Gastrocnemius medialis (tissue), 4 donors: ENCODE measurements around the gene LANCL2. TPM values are rescaled to one million over a fixed set of nuclear protein-coding genes. Genes with fewer than 3 reads are reported as not detected.

ENCODE experiments used
- ATAC-seq, 2 donors: fragments of 150-250 bp; one replicate each; pipeline ENCODE4 v1.9.1; 2016
- DNase-seq, 2 donors: peaks; one replicate each; pipeline ENCODE4 v3.0.0-alpha.2; 2019
- H3K27ac ChIP-seq, 4 donors: fragments of 200-600 bp; sonication (generic); 1 replicate in 1 of 4; 2 replicates in 3 of 4; pipeline ENCODE4 v1.5.1; 2016 to 2018; ENCODE audit warnings: mild to moderate bottlenecking in 2 of 4, moderate library complexity in 1 of 4
- H3K27me3 ChIP-seq, 3 donors: fragments of 200-600 bp; sonication (generic) in 2 of 3; 1 replicate in 1 of 3; 2 replicates in 2 of 3; pipeline versions ENCODE4 v1.5.1 to v1.6.0; 2016 to 2019; ENCODE audit warnings: mild to moderate bottlenecking in 1 of 3, moderate library complexity in 1 of 3
- H3K36me3 ChIP-seq, 2 donors: fragments of 200-600 bp; sonication (generic) in 1 of 2; one replicate each; pipeline ENCODE4 v1.5.1; 2017 to 2018
- H3K4me1 ChIP-seq, 2 donors: fragments of 200-600 bp; sonication (generic) in 1 of 2; one replicate each; pipeline ENCODE4 v1.5.1; 2016 to 2017; ENCODE audit warnings: mild to moderate bottlenecking in 2 of 2
- H3K4me3 ChIP-seq, 4 donors: fragments of 200-600 bp; sonication (generic) in 3 of 4; 1 replicate in 1 of 4; 2 replicates in 3 of 4; pipeline ENCODE4 v1.5.1; 2016 to 2019; ENCODE audit warnings: mild to moderate bottlenecking in 2 of 4
- H3K9me3 ChIP-seq, 3 donors: fragments of 200-600 bp; sonication (generic) in 2 of 3; 1 replicate in 1 of 3; 2 replicates in 2 of 3; pipeline ENCODE4 v1.5.1; 2016 to 2019
- POLR2A ChIP-seq, 2 donors: fragments of 450-650 bp; IDR thresholded peaks; one replicate each; pipeline ENCODE4 v1.6.1; 2017; ENCODE audit warnings: antibody characterized with exemption in 2 of 2, mild to moderate bottlenecking in 2 of 2, moderate library complexity in 2 of 2
- in situ Hi-C, 4 donors: fragments of 200-750 bp; cut with MboI; loops; one replicate each; pipeline versions ENCODE4 v1.15.0 to v1.8.0; 2017; ENCODE audit warnings: low sequenced_read_pairs in 4 of 4
- intact Hi-C: fragments of 100-400 bp; cut with DNase I; formaldehyde crosslinking; loops from one replicate; pipeline ENCODE4 v1.15.1; 2023; ENCODE audit warnings: low total_unique reads
- total RNA-seq, 4 donors: library from RNA; depleted of rRNA; stranded (reverse); fragments of >200 nt; gene quantifications; one replicate each; pipeline versions ENCODE4 v1.1.0 to v1.2.3, GENCODE V29; 2016
- TF ChIP-seq, protein P1 (sequence below), 5 experiments: fragments of 450-650 bp in 3 of 5; fragments of 200-600 bp in 2 of 5; sonication (generic) in 2 of 5; IDR thresholded peaks in 4 of 5; conservative IDR thresholded peaks in 1 of 5; 1 replicate in 4 of 5; 2 replicates in 1 of 5; pipeline ENCODE4 v1.5.1; 2016 to 2019; ENCODE audit warnings: antibody characterized with exemption in 5 of 5, mild to moderate bottlenecking in 3 of 5, moderate library complexity in 3 of 5

LANCL2 gene
- total RNA-seq, 4 donors from 2014 or later = 5.1 to 13.0 (median 7.4) TPM

DNA sequence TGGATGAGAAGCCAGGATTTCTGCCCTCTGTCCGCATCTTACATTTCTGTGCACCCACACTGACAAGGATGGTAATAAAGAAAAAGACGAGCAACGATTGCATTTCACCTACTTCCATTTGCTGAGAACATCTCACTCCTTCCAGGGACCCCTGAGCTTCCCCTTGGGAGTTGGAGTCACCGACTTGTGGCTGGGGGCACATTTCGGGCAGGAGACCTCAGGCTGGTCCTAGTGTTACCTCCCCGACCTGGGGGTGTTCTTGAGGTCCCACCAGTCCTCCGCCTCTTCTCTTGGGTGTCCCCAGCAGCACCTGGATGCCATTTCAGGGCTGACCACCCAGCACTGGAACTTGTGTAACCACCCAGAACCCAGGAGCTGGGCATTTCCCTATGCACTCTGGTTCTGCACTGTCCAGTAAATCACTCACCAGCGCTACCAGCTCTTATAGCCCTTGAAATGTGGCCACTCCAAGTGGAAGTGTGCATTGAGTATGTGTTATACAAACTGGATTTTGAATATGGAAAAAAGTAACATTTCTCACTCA lies 84.9 kb downstream of the LANCL2 start:
- no peaks in the 10 kb centered on the region for H3K27me3 ChIP-seq
- intact Hi-C loops (no loop called here), in situ Hi-C loops (loop anchor here in 1 of 4 donors (25.0 kb wide), 1 partner anchor 137 kb away; no protein-coding TSS in a partner anchor)
- H3K4me1 ChIP-seq = no peaks in the 10 kb centered on the region
- no peaks in the 10 kb centered on the region for H3K9me3 ChIP-seq
- H3K4me3 ChIP-seq = no peak overlapping the region
- DNase-seq = no peak
- TF ChIP-seq POLR2A (IDR thresholded peaks at IDR 0.05) = no peak
- TF ChIP-seq, protein P1, sequence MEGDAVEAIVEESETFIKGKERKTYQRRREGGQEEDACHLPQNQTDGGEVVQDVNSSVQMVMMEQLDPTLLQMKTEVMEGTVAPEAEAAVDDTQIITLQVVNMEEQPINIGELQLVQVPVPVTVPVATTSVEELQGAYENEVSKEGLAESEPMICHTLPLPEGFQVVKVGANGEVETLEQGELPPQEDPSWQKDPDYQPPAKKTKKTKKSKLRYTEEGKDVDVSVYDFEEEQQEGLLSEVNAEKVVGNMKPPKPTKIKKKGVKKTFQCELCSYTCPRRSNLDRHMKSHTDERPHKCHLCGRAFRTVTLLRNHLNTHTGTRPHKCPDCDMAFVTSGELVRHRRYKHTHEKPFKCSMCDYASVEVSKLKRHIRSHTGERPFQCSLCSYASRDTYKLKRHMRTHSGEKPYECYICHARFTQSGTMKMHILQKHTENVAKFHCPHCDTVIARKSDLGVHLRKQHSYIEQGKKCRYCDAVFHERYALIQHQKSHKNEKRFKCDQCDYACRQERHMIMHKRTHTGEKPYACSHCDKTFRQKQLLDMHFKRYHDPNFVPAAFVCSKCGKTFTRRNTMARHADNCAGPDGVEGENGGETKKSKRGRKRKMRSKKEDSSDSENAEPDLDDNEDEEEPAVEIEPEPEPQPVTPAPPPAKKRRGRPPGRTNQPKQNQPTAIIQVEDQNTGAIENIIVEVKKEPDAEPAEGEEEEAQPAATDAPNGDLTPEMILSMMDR (IDR thresholded peaks at IDR 0.05 in 4 of 5, conservative IDR thresholded peaks at IDR 0.05 in 1 of 5) = no peak
- no peak for ATAC-seq
- no peak overlapping the region for H3K27ac ChIP-seq
- H3K36me3 ChIP-seq = no peaks in the 10 kb centered on the region

DNA sequence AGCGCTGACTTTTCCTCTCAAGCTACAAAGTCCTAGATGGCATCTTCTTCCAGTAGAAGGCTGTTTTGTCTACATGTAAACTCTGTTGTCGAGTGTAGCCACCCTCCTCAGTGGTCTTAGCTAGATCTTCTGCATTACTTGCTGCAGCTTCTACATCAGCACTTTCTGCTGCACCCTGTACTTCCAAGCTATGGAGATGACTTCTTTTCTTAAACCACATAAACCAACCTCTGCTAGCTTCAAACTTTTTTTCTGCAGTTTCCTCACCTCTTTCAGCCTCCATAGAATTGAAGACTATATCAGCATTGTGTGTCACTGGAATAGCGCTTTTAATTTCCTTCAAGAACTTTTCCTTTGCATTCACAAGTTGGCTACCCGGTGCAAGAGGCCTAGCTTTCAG lies 87.8 kb downstream of the LANCL2 start:
- H3K9me3 ChIP-seq = no peaks in the 10 kb centered on the region
- TF ChIP-seq, protein P1 (IDR thresholded peaks at IDR 0.05 in 4 of 5, conservative IDR thresholded peaks at IDR 0.05 in 1 of 5) = no peak
- no peak for TF ChIP-seq POLR2A (IDR thresholded peaks at IDR 0.05)
- DNase-seq (no peak), ATAC-seq (no peak)
- H3K27me3 ChIP-seq = no peaks in the 10 kb centered on the region
- H3K27ac ChIP-seq = no peak overlapping the region
- in situ Hi-C loops = no loop called here
- no peak overlapping the region for H3K4me3 ChIP-seq
- intact Hi-C loops = no loop called here
- no peaks in the 10 kb centered on the region for H3K4me1 ChIP-seq
- no peaks in the 10 kb centered on the region for H3K36me3 ChIP-seq

- TF ChIP-seq, protein P1 (IDR thresholded peaks at IDR 0.05 in 4 of 5, conservative IDR thresholded peaks at IDR 0.05 in 1 of 5) = no peak
- TF ChIP-seq POLR2A (IDR thresholded peaks at IDR 0.05) = no peak
- ATAC-seq (no peak), DNase-seq (no peak)
- intact Hi-C loops = no loop called here
- in situ Hi-C loops = no loop called here
- H3K4me3 ChIP-seq = no peak overlapping the region
- H3K36me3 ChIP-seq = no peaks in the 10 kb centered on the region
- H3K9me3 ChIP-seq = no peaks in the 10 kb centered on the region
- no peaks in the 10 kb centered on the region for H3K4me1 ChIP-seq
- no peak overlapping the region for H3K27ac ChIP-seq
- H3K27me3 ChIP-seq = no peaks in the 10 kb centered on the region
Measured at GRCh38 chr7:55457801-55458200, 92.7 kb downstream of the LANCL2 start.

DNA sequence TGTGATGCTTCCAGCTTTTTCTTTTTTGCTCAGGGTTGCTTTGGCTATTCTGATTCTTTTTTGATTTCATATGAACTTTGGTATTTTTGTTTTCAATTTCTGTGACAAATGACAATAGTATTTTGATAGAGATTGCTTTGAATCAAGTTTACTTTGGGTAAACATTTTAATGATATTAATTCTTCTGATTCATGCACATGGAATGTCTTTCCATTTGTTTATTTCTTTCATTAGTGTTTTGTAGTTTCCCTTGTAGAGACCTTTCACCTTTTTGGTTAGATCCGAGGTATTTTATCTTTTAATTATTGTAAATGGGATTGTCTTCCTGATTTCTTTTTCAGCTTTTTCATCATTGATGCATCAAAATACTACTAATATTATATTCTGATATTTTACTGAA lies 93.2 kb downstream of the LANCL2 start:
- DNase-seq = no peak
- H3K27me3 ChIP-seq = no peaks in the 10 kb centered on the region
- no peaks in the 10 kb centered on the region for H3K4me1 ChIP-seq
- ATAC-seq = no peak
- no peak overlapping the region for H3K4me3 ChIP-seq
- intact Hi-C loops = no loop called here
- H3K9me3 ChIP-seq = no peaks in the 10 kb centered on the region
- no peaks in the 10 kb centered on the region for H3K36me3 ChIP-seq
- in situ Hi-C loops = no loop called here
- H3K27ac ChIP-seq = no peak overlapping the region
- TF ChIP-seq, protein P1 (IDR thresholded peaks at IDR 0.05 in 4 of 5, conservative IDR thresholded peaks at IDR 0.05 in 1 of 5) = no peak
- no peak for TF ChIP-seq POLR2A (IDR thresholded peaks at IDR 0.05)
